Erythroblast (primary cell): ENCODE results near the gene MYL7.

Experiments
- DNase-seq, 2 experiments: peaks; one replicate each; lab custom pipeline; 2025; lab: John Stamatoyannopoulos, UW
- GATA1 ChIP-seq: IDR thresholded peaks from 2 replicates; pipeline ENCODE4 v1.6.1; 2011; ENCODE audit warnings: low read depth, mild to moderate bottlenecking, control low read depth, low read length, moderate library complexity
- POLR2A ChIP-seq: IDR thresholded peaks from 2 replicates; pipeline ENCODE4 v1.6.1; 2011; ENCODE audit warnings: mild to moderate bottlenecking, low read length

The MYL7 gene

GRCh38 chr7:44159824-44160630 is 18.9 kb upstream of the MYL7 start:
- TF ChIP-seq POLR2A (no peak), GATA1 (no peak)

GRCh38 chr7:44158873-44159631 is 17.9 kb upstream of the MYL7 start:
- no peak for DNase-seq
- TF ChIP-seq GATA1 (no peak), POLR2A (no peak)

More at GRCh38 chr7:44159824-44160630, 18.9 kb upstream of the MYL7 start:
- DNase-seq, result no peak

- no peak for DNase-seq
- TF ChIP-seq POLR2A, result no peak
- TF ChIP-seq GATA1, result no peak
Observed at GRCh38 chr7:44158096-44158872, 17.2 kb upstream of the MYL7 start.

- TF ChIP-seq GATA1 (no peak), POLR2A (no peak)
- DNase-seq, result no peak
Observed at GRCh38 chr7:44157116-44158080, 16.3 kb upstream of the MYL7 start.

- TF ChIP-seq GATA1, result no peak
- no peak for TF ChIP-seq POLR2A
- no peak for DNase-seq
Observed at GRCh38 chr7:44156453-44157010, 15.4 kb upstream of the MYL7 start.

- no peak for TF ChIP-seq POLR2A
- TF ChIP-seq GATA1, result no peak
- no peak for DNase-seq
Observed at GRCh38 chr7:44155191-44156185, 14.4 kb upstream of the MYL7 start.

GRCh38 chr7:44154703-44155102 is 13.6 kb upstream of the MYL7 start:
- no peak for DNase-seq
- TF ChIP-seq POLR2A (no peak), GATA1 (no peak)

GRCh38 chr7:44153948-44154335 is 12.8 kb upstream of the MYL7 start:
- TF ChIP-seq POLR2A (no peak), GATA1 (no peak)

GRCh38 chr7:44152971-44153947 is 12.1 kb upstream of the MYL7 start:
- no peak for DNase-seq
- TF ChIP-seq POLR2A, result no peak
- TF ChIP-seq GATA1, result no peak

More at GRCh38 chr7:44153948-44154335, 12.8 kb upstream of the MYL7 start:
- no peak for DNase-seq

GRCh38 chr7:44151956-44152355 is 10.8 kb upstream of the MYL7 start:
- TF ChIP-seq POLR2A (no peak), GATA1 (no peak)
- no peak for DNase-seq
